Heart left ventricle (tissue), 13 donors: ENCODE results near the gene RFC5.

Experiments
- CTCF ChIP-seq, 12 donors: fragments of 200-600 bp; sonication (generic) in 4 of 12; IDR thresholded peaks; one replicate each; pipeline versions ENCODE4 v1.5.0 to v1.8.0; 2018 to 2022; ENCODE audit warnings: antibody characterized with exemption in 12 of 12, mild to moderate bottlenecking in 5 of 12
- POLR2A ChIP-seq, 2 donors: fragments of 450-650 bp; IDR thresholded peaks; one replicate each; pipeline ENCODE4 v1.6.1; 2017; ENCODE audit warnings: antibody characterized with exemption in 2 of 2, mild to moderate bottlenecking in 2 of 2, moderate library complexity in 2 of 2
- donor health status: ischemic (EF 13 %, LVEDD 7.1; RV severe dilation, severe dysfunction).
- donor health status: DM: no; HTN: yes; CAD: no.
- donor health status: DM: no; HTN: no; CAD: no.
- donor health status: ischemic (EF 25% LVEDD 6.9; RV normal size, moderate dysfunction).
- donor health status: ischemic (EF 25% LVEDD 5.7; RV mildly dilated, moderate dysfunction).
- donor health status: ischemic (EF 35%, LVEDD 5.7; RV mildly dilated, moderate dysfunction).
- donor health status: nonischemic (EF 11% LVEDD 7.7; RV severe dilation, severe dysfunction).
- donor health status: DM: yes; HTN: yes; CAD: no.
- donor health status: PGD.
- donor health status: ischemic (EF 29% LVEDD 5.4; RV normal size, mild dysfunction).
- donor health status: nonischemic (EF 23%, LVEDD 6.1; RV moderate dilation, normal function).

GRCh38 chr12:118033902-118034301 is 17.4 kb downstream of the RFC5 start:
- no peak for TF ChIP-seq POLR2A (IDR thresholded peaks at IDR 0.05)
- TF ChIP-seq CTCF (IDR thresholded peaks at IDR 0.05) = no peak
